ENCODE results near the gene PMM2. TPM values are rescaled to one million over a fixed set of nuclear protein-coding genes. Genes with fewer than 3 reads are reported as not detected.
A peak's percentile ranks its signal among the peaks of the same experiment; 100 is the strongest.

PMM2 gene
- total RNA-seq, 1 experiment from 2014 or later, result 53.8 TPM

GRCh38 chr16:8868416-8869211 is 71.0 kb downstream of the PMM2 start, which contains the start of gene CARHSP1 (continued):
- no peak for TF ChIP-seq ZNF121 (CRISPR knock-in tag; IDR thresholded peaks at IDR 0.05)
- TF ChIP-seq JAZF1 (CRISPR knock-in tag; IDR thresholded peaks at IDR 0.05), result no peak
- TF ChIP-seq ETV6 (CRISPR knock-in tag; IDR thresholded peaks at IDR 0.05), result no peak
- TF ChIP-seq ATF3 (CRISPR knock-in tag; conservative IDR thresholded peaks at IDR 0.05), result no peak
- TF ChIP-seq NFE2L1 (CRISPR knock-in tag; IDR thresholded peaks at IDR 0.05), result no peak
- TF ChIP-seq ZNF396 (CRISPR knock-in tag; IDR thresholded peaks at IDR 0.05; ENCODE audit: borderline replicate concordance), result no peak
- no peak for TF ChIP-seq SOX15 (CRISPR knock-in tag; IDR thresholded peaks at IDR 0.05)
- no peak for TF ChIP-seq IRF2 (CRISPR knock-in tag; IDR thresholded peaks at IDR 0.05; ENCODE audit: borderline replicate concordance, low read depth)
- no peak for TF ChIP-seq ZSCAN18 (CRISPR knock-in tag; IDR thresholded peaks at IDR 0.05)
- TF ChIP-seq ATF6 (CRISPR knock-in tag; IDR thresholded peaks at IDR 0.05), result no peak
- TF ChIP-seq FOXK1 (CRISPR knock-in tag; IDR thresholded peaks at IDR 0.05), result peak; percentile 64; the same call in 1 of the 2 replicates
- no peak for TF ChIP-seq ZMAT4 (CRISPR knock-in tag; IDR thresholded peaks at IDR 0.05)
- TF ChIP-seq ZNF425 (CRISPR knock-in tag; conservative IDR thresholded peaks at IDR 0.05), result no peak
- TF ChIP-seq SP1 (CRISPR knock-in tag; conservative IDR thresholded peaks at IDR 0.05), result peak; percentile 55; the same call in 1 of the 2 replicates
- TF ChIP-seq FOXP1 (CRISPR knock-in tag; IDR thresholded peaks at IDR 0.05; ENCODE audit: borderline replicate concordance), result peak; percentile 57; the same call in 1 of the 2 replicates
- no peak for TF ChIP-seq USF1 (CRISPR knock-in tag; IDR thresholded peaks at IDR 0.05)
- no peak for TF ChIP-seq MLX (CRISPR knock-in tag; IDR thresholded peaks at IDR 0.05)
- no peak for TF ChIP-seq E2F1 (CRISPR knock-in tag; IDR thresholded peaks at IDR 0.05)
- no peak for TF ChIP-seq RELA (CRISPR knock-in tag; IDR thresholded peaks at IDR 0.05; ENCODE audit: borderline replicate concordance)
- no peak for TF ChIP-seq ZNF416 (CRISPR knock-in tag; IDR thresholded peaks at IDR 0.05)
- TF ChIP-seq CREB1 (CRISPR knock-in tag; IDR thresholded peaks at IDR 0.05), result no peak
- TF ChIP-seq MXD4 (CRISPR knock-in tag; IDR thresholded peaks at IDR 0.05; ENCODE audit: borderline replicate concordance), result no peak
- TF ChIP-seq HMGXB4 (CRISPR knock-in tag; IDR thresholded peaks at IDR 0.05), result 0 out of 2 replicates have a peak, but pooled peaks have one; percentile 31
- no peak for TF ChIP-seq GRHL2 (CRISPR knock-in tag; IDR thresholded peaks at IDR 0.05; ENCODE audit: insufficient replicate concordance, severe bottlenecking)
- TF ChIP-seq ERG (CRISPR knock-in tag; IDR thresholded peaks at IDR 0.05), result no peak
- TF ChIP-seq NR1H2 (CRISPR knock-in tag; IDR thresholded peaks at IDR 0.05), result no peak
